ENCODE measurements around the gene RIPOR1.
"Not testable (repeated sequence)": the region's sequence is repeated elsewhere in the genome, so short reads cannot be mapped to it uniquely, and the experiment has no call there.

GRCh38 chr16:67513892-67514291 lies 14.7 kb upstream of the RIPOR1 start:
- TF ChIP-seq, protein P1, sequence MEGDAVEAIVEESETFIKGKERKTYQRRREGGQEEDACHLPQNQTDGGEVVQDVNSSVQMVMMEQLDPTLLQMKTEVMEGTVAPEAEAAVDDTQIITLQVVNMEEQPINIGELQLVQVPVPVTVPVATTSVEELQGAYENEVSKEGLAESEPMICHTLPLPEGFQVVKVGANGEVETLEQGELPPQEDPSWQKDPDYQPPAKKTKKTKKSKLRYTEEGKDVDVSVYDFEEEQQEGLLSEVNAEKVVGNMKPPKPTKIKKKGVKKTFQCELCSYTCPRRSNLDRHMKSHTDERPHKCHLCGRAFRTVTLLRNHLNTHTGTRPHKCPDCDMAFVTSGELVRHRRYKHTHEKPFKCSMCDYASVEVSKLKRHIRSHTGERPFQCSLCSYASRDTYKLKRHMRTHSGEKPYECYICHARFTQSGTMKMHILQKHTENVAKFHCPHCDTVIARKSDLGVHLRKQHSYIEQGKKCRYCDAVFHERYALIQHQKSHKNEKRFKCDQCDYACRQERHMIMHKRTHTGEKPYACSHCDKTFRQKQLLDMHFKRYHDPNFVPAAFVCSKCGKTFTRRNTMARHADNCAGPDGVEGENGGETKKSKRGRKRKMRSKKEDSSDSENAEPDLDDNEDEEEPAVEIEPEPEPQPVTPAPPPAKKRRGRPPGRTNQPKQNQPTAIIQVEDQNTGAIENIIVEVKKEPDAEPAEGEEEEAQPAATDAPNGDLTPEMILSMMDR (conservative IDR thresholded peaks at IDR 0.05), result not testable (repeated sequence)
- TF ChIP-seq ZFX (IDR thresholded peaks at IDR 0.05), result not testable (repeated sequence)
